K562 (cell line): ENCODE measurements around the gene IP6K3. TPM values are rescaled to one million over a fixed set of nuclear protein-coding genes. Genes with fewer than 3 reads are reported as not detected.
A peak's percentile ranks its signal among the peaks of the same experiment; 100 is the strongest.

Experiments used
- ATAC-seq: fragments of 200-7000 bp; cut with Tn5 transposase; 3 replicates; pipeline ENCODE4 v1.9.1; 2020; ENCODE audit warnings: moderate library complexity
- BruUV-seq: library from RNA; stranded (reverse); fragments of 400-500 nt; replicated peaks from 2 replicates; lab custom pipeline; 2021; lab: Mats Ljungman, UMichigan
- CTCF ChIA-PET: fragments of 300-600 bp; formaldehyde crosslinking; extraction: SDS; loops from one replicate; lab custom pipeline; 2021; ENCODE audit warnings: low intra/inter-chr PET ratio; lab: Yijun Ruan, JAX
- POLR2A ChIA-PET: fragments of 300-600, 350-650 bp; sonication (Branson Sonifier 250); formaldehyde crosslinking; extraction: SDS; loops from one replicate; lab custom pipeline; 2021; ENCODE audit warnings: antibody characterized with exemption, inconsistent platforms; lab: Yijun Ruan, JAX
- DNase-seq, 4 experiments: peaks; one replicate each; pipeline versions ENCODE4 v3.0.0 to v3.0.0-alpha.2; 2011 to 2018; ENCODE audit warnings: low spot score in 3 of 4, mixed read lengths in 3 of 4; ENCODE audit errors: extremely low read depth in 1 of 4
- FAIRE-seq: peaks from 2 replicates; lab custom pipeline; 2011; peaks lifted over from hg19 to GRCh38; lab: Jason Lieb, UNC
- H2AFZ ChIP-seq: 2 replicates; pipeline ENCODE4 v1.6.0; 2011; ENCODE audit warnings: low read depth, low read length, control low read depth, inconsistent platforms
- H3K27ac ChIP-seq: fragments of 200-600 bp; 3 replicates; pipeline ENCODE4 v1.8.0; 2011; ENCODE audit warnings: low read depth, mild to moderate bottlenecking, control low read depth, inconsistent platforms, low read length, moderate library complexity, mixed read lengths; ENCODE audit errors: extremely low read depth
- H3K27me3 ChIP-seq, 2 experiments: fragments of 300-600 bp in 1 of 2; 2 replicates in 1 of 2; 3 replicates in 1 of 2; pipeline versions ENCODE4 v1.6.0 to v1.8.0; 2011; ENCODE audit warnings: inconsistent platforms in 2 of 2, low read length in 2 of 2, mild to moderate bottlenecking in 1 of 2, mixed read lengths in 1 of 2, moderate library complexity in 1 of 2; ENCODE audit not compliant: control insufficient read depth in 2 of 2, insufficient read depth in 2 of 2
- H3K36me3 ChIP-seq: fragments of 300-600 bp; 3 replicates; pipeline ENCODE4 v1.8.0; 2011; ENCODE audit warnings: mild to moderate bottlenecking, low read length, inconsistent platforms; ENCODE audit not compliant: control insufficient read depth, insufficient read depth
- H3K4me1 ChIP-seq, 2 experiments: fragments of 200-600 bp in 1 of 2; replicated peaks in 1 of 2; 2 replicates in 1 of 2; 3 replicates in 1 of 2; pipeline versions ENCODE4 v1.5.1 to v1.8.0; 2011; ENCODE audit warnings: inconsistent platforms in 2 of 2, low read length in 2 of 2, mild to moderate bottlenecking in 1 of 2, mixed read lengths in 1 of 2, moderate library complexity in 1 of 2; ENCODE audit not compliant: control insufficient read depth in 2 of 2, insufficient read depth in 2 of 2
- H3K4me2 ChIP-seq: 2 replicates; pipeline ENCODE4 v1.6.1; 2011; ENCODE audit warnings: low read length, control low read depth, inconsistent platforms, mixed read lengths; ENCODE audit not compliant: insufficient read depth
- H3K4me3 ChIP-seq: fragments of 200-600 bp; sonication (generic), shearing (Covaris generic); 2 replicates; pipeline ENCODE4 v1.5.1; 2016; ENCODE audit warnings: control low read depth, inconsistent platforms
- H3K79me2 ChIP-seq: fragments of 200-600 bp; 3 replicates; pipeline ENCODE4 v1.8.0; 2011; ENCODE audit warnings: low read length, inconsistent platforms; ENCODE audit not compliant: control insufficient read depth, insufficient read depth
- H3K9ac ChIP-seq, 2 experiments: 2 replicates each; pipeline versions ENCODE4 v1.6.0 to v1.6.1; 2011; ENCODE audit warnings: low read depth in 2 of 2, low read length in 2 of 2, control low read depth in 1 of 2, inconsistent platforms in 1 of 2, mild to moderate bottlenecking in 1 of 2, mixed read lengths in 1 of 2; ENCODE audit not compliant: insufficient read depth in 1 of 2
- H3K9me1 ChIP-seq: one replicate; pipeline ENCODE4 v1.6.0; 2011; ENCODE audit warnings: inconsistent platforms, mild to moderate bottlenecking, low read length, moderate library complexity; ENCODE audit not compliant: control insufficient read depth, insufficient read depth
- H3K9me3 ChIP-seq: replicated peaks from 2 replicates; pipeline ENCODE4 v1.5.1; 2011; ENCODE audit warnings: low read depth, low read length, inconsistent platforms; ENCODE audit not compliant: control insufficient read depth, insufficient read depth
- H4K20me1 ChIP-seq: replicated peaks from 2 replicates; pipeline ENCODE4 v1.6.1; 2011; ENCODE audit warnings: low read length, inconsistent platforms, mixed read lengths; ENCODE audit not compliant: control insufficient read depth, insufficient read depth
- ATF3 ChIP-seq, 2 experiments: fragments of 450-650 bp in 1 of 2; sonication (generic) in 1 of 2; formaldehyde crosslinking in 1 of 2; IDR thresholded peaks in 1 of 2; conservative IDR thresholded peaks in 1 of 2; 2 replicates each; pipeline versions ENCODE4 v1.6.1 to v1.8.1; 2016 to 2023; ENCODE audit warnings: mild to moderate bottlenecking in 2 of 2, moderate library complexity in 2 of 2, inconsistent platforms in 1 of 2, missing genetic modification reagents in 1 of 2
- ATF7 ChIP-seq: fragments of 450-650 bp; IDR thresholded peaks from 2 replicates; pipeline ENCODE4 v1.7.1; 2014; ENCODE audit warnings: mild to moderate bottlenecking, moderate library complexity
- BMI1 ChIP-seq: fragments of 150-350 bp; IDR thresholded peaks from 2 replicates; pipeline ENCODE4 v1.6.1; 2014; ENCODE audit warnings: low read length
- DMBX1 ChIP-seq: fragments of 250-450 bp; sonication (Bioruptor Pico); IDR thresholded peaks from 2 replicates; pipeline ENCODE4 v1.8.0; 2022; ENCODE audit warnings: inconsistent platforms, mild to moderate bottlenecking, moderate library complexity, borderline replicate concordance
- GABPA ChIP-seq: fragments of 200-800 bp; sonication (Bioruptor generic); conservative IDR thresholded peaks from 2 replicates; pipeline ENCODE4 v1.6.1; 2016; ENCODE audit warnings: low read depth, missing genetic modification characterization, missing compliant biosample characterization
- HDAC8 ChIP-seq: fragments of 450-650 bp; IDR thresholded peaks from 2 replicates; pipeline ENCODE4 v1.6.1; 2016; ENCODE audit warnings: mild to moderate bottlenecking, missing genetic modification characterization, moderate library complexity, missing compliant biosample characterization
- L3MBTL2 ChIP-seq: fragments of 450-650 bp; IDR thresholded peaks from 2 replicates; pipeline ENCODE4 v1.6.1; 2016; ENCODE audit warnings: mild to moderate bottlenecking, moderate library complexity
- NFRKB ChIP-seq: fragments of 450-650 bp; IDR thresholded peaks from 2 replicates; pipeline ENCODE4 v1.6.1; 2016; ENCODE audit warnings: low read depth
- NONO ChIP-seq, 2 experiments: fragments of 200-400 bp in 1 of 2; fragments of 450-650 bp in 1 of 2; formaldehyde crosslinking in 1 of 2; IDR thresholded peaks; 2 replicates each; pipeline ENCODE4 v1.6.1; 2017; ENCODE audit warnings: low read depth in 2 of 2, mild to moderate bottlenecking in 2 of 2, moderate library complexity in 2 of 2, low read length in 1 of 2
- NR2C2 ChIP-seq, 2 experiments: fragments of 200-800 bp in 1 of 2; sonication (Bioruptor generic) in 1 of 2; sonication (generic) in 1 of 2; formaldehyde crosslinking in 1 of 2; IDR thresholded peaks; 2 replicates each; pipeline versions ENCODE4 v1.6.1 to v1.8.0; 2016 to 2022; ENCODE audit warnings: mild to moderate bottlenecking in 1 of 2, missing compliant biosample characterization in 1 of 2, missing genetic modification characterization in 1 of 2, missing genetic modification reagents in 1 of 2
- NRF1 ChIP-seq, 2 experiments: fragments of 450-650 bp; IDR thresholded peaks in 1 of 2; conservative IDR thresholded peaks in 1 of 2; 2 replicates each; pipeline ENCODE4 v1.6.1; 2014; ENCODE audit warnings: mild to moderate bottlenecking in 2 of 2
- PKNOX1 ChIP-seq: fragments of 450-650 bp; IDR thresholded peaks from 2 replicates; pipeline ENCODE4 v1.6.1; 2016
- SMAD4 ChIP-seq: fragments of 250-450 bp; sonication (Bioruptor Pico); conservative IDR thresholded peaks from 2 replicates; pipeline ENCODE4 v1.8.0; 2021; ENCODE audit warnings: inconsistent platforms, mild to moderate bottlenecking, moderate library complexity
- ZNF740 ChIP-seq, 3 experiments: fragments of 200-800 bp in 1 of 3; sonication (Bioruptor generic) in 1 of 3; sonication (generic) in 1 of 3; formaldehyde crosslinking in 1 of 3; IDR thresholded peaks; 2 replicates each; pipeline versions ENCODE4 v1.6.1 to v1.8.0; 2016 to 2022; ENCODE audit warnings: mild to moderate bottlenecking in 2 of 3, missing compliant biosample characterization in 2 of 3, missing genetic modification characterization in 2 of 3, missing genetic modification reagents in 1 of 3
- ZNF766 ChIP-seq: fragments of 200-800 bp; sonication (Bioruptor generic); conservative IDR thresholded peaks from 2 replicates; pipeline ENCODE4 v1.6.1; 2016; ENCODE audit warnings: missing genetic modification characterization, missing compliant biosample characterization
- WGBS: fragments of 100-300 bp; shearing (Covaris generic); methylation state at CpG from one replicate; pipeline ENCODE4 v1.1.6; 2016; ENCODE audit warnings: low coverage, mixed read lengths; ENCODE audit not compliant: insufficient coverage; ENCODE audit errors: missing lambda C conversion rate; 5-methylcytosine and 5-hydroxymethylcytosine counted together
- in situ Hi-C: fragments of 300-500 bp; cut with MboI; formaldehyde crosslinking; loops from 4 replicates; pipeline ENCODE4 v1.15.0; 2018; ENCODE audit warnings: inconsistent platforms, mixed read lengths
- intact Hi-C: fragments of 100-400 bp; cut with micrococcal nuclease; formaldehyde crosslinking; loops from 2 replicates; pipeline ENCODE4 v1.14.2; 2022
- polyA plus RNA-seq, 8 experiments: library from polyadenylated mRNA; depleted of rRNA in 4 of 8; stranded (reverse) in 5 of 8; unstranded in 3 of 8; fragments of >200 nt; fragmentation: Nextera tagmentation in 2 of 8; fragmentation: Illumina TruSeq in 1 of 8; extraction: Ambion mirVana in 2 of 8; extraction: Trizol in 1 of 8; gene quantifications; 2 replicates each; pipeline versions ENCODE4 v1.2.1 to v1.2.3, GENCODE V29; 2011 to 2014; ENCODE audit warnings: inconsistent platforms in 1 of 8, missing spikeins in 1 of 8
- total RNA-seq, 7 experiments: library from RNA; depleted of rRNA in 6 of 7; stranded (reverse); fragments of >200 nt in 6 of 7; fragmentation: Illumina TruSeq in 2 of 7; extraction: Trizol in 2 of 7; gene quantifications; 2 replicates each; pipeline versions ENCODE4 v1.2.1 to v1.2.3, GENCODE V29; 2011 to 2021; ENCODE audit warnings: low replicate concordance in 1 of 7

The IP6K3 gene
- total and polyA plus RNA-seq, 9 of the 15 experiments (the other 6 are each of a cell fraction or from before 2014, with no cell fraction given), result not detected

- intact Hi-C loops (no loop called here), in situ Hi-C loops (no loop called here)
- CTCF ChIA-PET, result no interaction called here
- BruUV-seq, result no TSS peak
- Histone ChIP-seq H3K9me1 (peaks cover 2% of the 10 kb centered on the region), H3K4me1 (peaks cover 9% of the 10 kb centered on the region in 2 experiments; a peak in 2 of 5 replicates), H3K4me3 (no peak overlapping the region), H4K20me1 (peaks cover 5% of the 10 kb centered on the region), H3K9me3 (no peaks in the 10 kb centered on the region), H2AFZ (no peak overlapping the region), H3K9ac (no peak overlapping the region), H3K27me3 (peaks cover 22 to 61% of the 10 kb centered on the region in 2 experiments; a peak in 4 of 5 replicates), H3K27ac (no peak overlapping the region), H3K4me2 (no peak overlapping the region), H3K79me2 (no peaks in the 10 kb centered on the region), H3K36me3 (no peaks in the 10 kb centered on the region)
- WGBS, result 8% methylated on average over 6 of the region's 6 CpGs
- peak; percentile 78 for ATAC-seq
- POLR2A ChIA-PET, result no interaction called here
- DNase-seq, result no peak
- FAIRE-seq, result no peak
- TF ChIP-seq ZNF766, result 0 out of 2 replicates have a peak, but pooled peaks have one; percentile 48
- TF ChIP-seq HDAC8 (tag), result 0 out of 2 replicates have a peak, but pooled peaks have one; percentile 43
- TF ChIP-seq SMAD4 (CRISPR knock-in tag), result 0 out of 2 replicates have a peak, but pooled peaks have one; percentile 64
- TF ChIP-seq DMBX1 (CRISPR knock-in tag), result peak; percentile 49; the same call in 1 of the 2 replicates
- TF ChIP-seq NR2C2 (CRISPR knock-in tag; IDR thresholded peaks at IDR 0.05), result no peak
- TF ChIP-seq NR2C2 (tag; IDR thresholded peaks at IDR 0.05), result peak; percentile 63; the same call in 1 of the 2 replicates
- TF ChIP-seq ZNF740 (CRISPR knock-in tag; IDR thresholded peaks at IDR 0.05), result no peak
- no peak for TF ChIP-seq ZNF740 (tag; IDR thresholded peaks at IDR 0.05)
- TF ChIP-seq NFRKB, result no peak; the same call in 1 of the 2 replicates
- no peak for TF ChIP-seq BMI1
- TF ChIP-seq NONO (IDR thresholded peaks at IDR 0.05; ENCODE audit: low read depth in 2 of 2, low read length in 1 of 2), result no peak
- peak in 1 of 2 experiments; percentile 28; a peak in 1 of 4 replicates for TF ChIP-seq NRF1 (conservative IDR thresholded peaks at IDR 0.05 in 1 of 2, IDR thresholded peaks at IDR 0.05 in 1 of 2)
- peak; percentile 69 for TF ChIP-seq GABPA (tag)
- peak; percentile 17; the same call in 1 of the 2 replicates for TF ChIP-seq L3MBTL2
- peak; percentile 90 for TF ChIP-seq ATF3 (IDR thresholded peaks at IDR 0.05)
- no peak for TF ChIP-seq ATF3 (CRISPR knock-in tag; conservative IDR thresholded peaks at IDR 0.05)
- peak; percentile 77; the same call in 1 of the 2 replicates for TF ChIP-seq ATF7
- TF ChIP-seq PKNOX1, result peak; percentile 68
Observed at GRCh38 chr6:33740204-33740608, 6.5 kb downstream of the IP6K3 start.
